Heart right ventricle (tissue), 16 donors: ENCODE measurements around the gene TMEM174. TPM values are rescaled to one million over a fixed set of nuclear protein-coding genes. Genes with fewer than 3 reads are reported as not detected.
"Not testable (repeated sequence)": the region's sequence is repeated elsewhere in the genome, so short reads cannot be mapped to it uniquely, and the experiment has no call there.

ENCODE experiments used
- ATAC-seq, 8 donors: fragments of 200-7000 bp; cut with Tn5 transposase; one replicate each; pipeline ENCODE4 v1.9.1; 2020; ENCODE audit warnings: mild to moderate bottlenecking in 8 of 8, moderate library complexity in 8 of 8, moderate number of reproducible peaks in 1 of 8
- DNase-seq, 2 donors: peaks; one replicate each; pipeline ENCODE4 v3.0.0-alpha.2; 2020
- H3K27ac ChIP-seq, 10 donors: fragments of 200-600 bp; sonication (generic) in 2 of 10; one replicate each; pipeline versions ENCODE4 v1.5.0 to v1.8.0; 2020 to 2022; ENCODE audit warnings: mild to moderate bottlenecking in 3 of 10
- H3K27me3 ChIP-seq, 7 donors: fragments of 200-600 bp; one replicate each; pipeline ENCODE4 v1.8.0; 2021 to 2022; ENCODE audit warnings: mild to moderate bottlenecking in 2 of 7
- H3K36me3 ChIP-seq, 9 donors: fragments of 200-600 bp; sonication (generic) in 1 of 9; one replicate each; pipeline versions ENCODE4 v1.5.0 to v1.8.0; 2020 to 2022; ENCODE audit warnings: mild to moderate bottlenecking in 2 of 9
- H3K4me1 ChIP-seq, 9 donors: fragments of 200-600 bp; sonication (generic) in 1 of 9; one replicate each; pipeline versions ENCODE4 v1.5.0 to v1.8.0; 2020 to 2022; ENCODE audit warnings: mild to moderate bottlenecking in 4 of 9
- H3K4me3 ChIP-seq, 10 donors: fragments of 200-600 bp; sonication (generic) in 2 of 10; one replicate each; pipeline versions ENCODE4 v1.5.0 to v1.8.0; 2020 to 2022; ENCODE audit warnings: mild to moderate bottlenecking in 7 of 10, moderate library complexity in 2 of 10
- H3K9me3 ChIP-seq, 11 donors: fragments of 200-600 bp in 10 of 11; sonication (generic) in 2 of 11; one replicate each; pipeline versions ENCODE4 v1.5.0 to v1.8.0; 2013 to 2022; ENCODE audit warnings: mild to moderate bottlenecking in 2 of 11, control low read depth in 1 of 11, moderate library complexity in 1 of 11
- CTCF ChIP-seq, 9 donors: fragments of 200-600 bp; sonication (generic) in 2 of 9; IDR thresholded peaks; one replicate each; pipeline versions ENCODE4 v1.5.0 to v1.8.0; 2021 to 2022; ENCODE audit warnings: antibody characterized with exemption in 9 of 9, mild to moderate bottlenecking in 5 of 9, moderate library complexity in 1 of 9
- WGBS, 2 donors: extraction: QIAGEN DNeasy Blood & Tissue Kit; methylation state at CpG; one replicate each; pipeline ENCODE4 v1.1.7; 2013; ENCODE audit warnings: inconsistent platforms in 1 of 2; 5-methylcytosine and 5-hydroxymethylcytosine counted together
- intact Hi-C, 10 donors: fragments of 100-400 bp; cut with DNase I; formaldehyde crosslinking; loops; one replicate each; pipeline versions ENCODE4 v1.11.1 to v1.14.2; 2022
- polyA plus RNA-seq, 2 donors: library from polyadenylated mRNA; stranded (reverse); fragments of 200-250 nt; gene quantifications; one replicate each; pipeline ENCODE4 v1.2.3, GENCODE V29; 2013
- total RNA-seq, 10 donors: library from RNA; stranded (reverse); fragmentation: NEBNext Ultra II Directional in 3 of 10; extraction: Animal tissue kit (Norgen Biotek cat#: 25700) in 3 of 10; gene quantifications; one replicate each; pipeline versions ENCODE4 v1.2.1 to v1.2.4, GENCODE V29; 2021 to 2023
- donor health status: Arrhythmogenic right ventricular cardiomyopathy.
- donor health status: ischemic (EF 13 %, LVEDD 7.1; RV severe dilation, severe dysfunction).
- donor health status: healthy with polysubstance abuse.
- donor health status: DM: no; HTN: yes; CAD: no.
- donor health status: DM: no; HTN: no; CAD: no.
- donor health status: ischemic (EF 25% LVEDD 6.9; RV normal size, moderate dysfunction).
- donor health status: ischemic (EF 25% LVEDD 5.7; RV mildly dilated, moderate dysfunction).
- donor health status: healthy.
- donor health status: DM: yes; HTN: yes; CAD: no.
- donor health status: Ischemic cardiomyopathy.
- donor health status: ischemic (EF 35%, LVEDD 5.7; RV mildly dilated, moderate dysfunction).
- donor health status: nonischemic (EF 11% LVEDD 7.7; RV severe dilation, severe dysfunction).
- donor health status: DM: yes; HTN: yes; CAD: no.
- donor health status: PGD.
- donor health status: ischemic (EF 29% LVEDD 5.4; RV normal size, mild dysfunction).
- donor health status: nonischemic (EF 23%, LVEDD 6.1; RV moderate dilation, normal function).

The TMEM174 gene
- total and polyA plus RNA-seq, 12 donors: not detected

GRCh38 chr5:73201547-73202513, 28.8 kb downstream of the TMEM174 start:
- no peaks in the 10 kb centered on the region for H3K36me3 ChIP-seq
- H3K9me3 ChIP-seq: no peaks in the 10 kb centered on the region
- peaks cover 0 to 9% (median 4%) of the 10 kb centered on the region in 9 donors for H3K4me1 ChIP-seq
- peak overlapping the region in 1 of 10 donors; percentile 8 for H3K4me3 ChIP-seq
- 27 to 29% methylated on average over 34 of the region's 34 CpGs for WGBS, 2 donors
- peaks cover 0 to 68% (median 46%) of the 10 kb centered on the region in 7 donors for H3K27me3 ChIP-seq
- ATAC-seq: peak; percentile 61 to 88 (median 76)
- DNase-seq: peak; percentile 39 to 65
- H3K27ac ChIP-seq: no peak overlapping the region
- TF ChIP-seq CTCF (IDR thresholded peaks at IDR 0.05): peak; percentile 32 to 77 (median 70)
- intact Hi-C loops: loop anchor here in 3 of 10 donors (5.0 to 10.0 kb wide), 2 partner anchors 120 to 277 kb away; no protein-coding TSS in a partner anchor

- Histone ChIP-seq H3K9me3 (peaks cover 0 to 10% (median 0%) of the 10 kb centered on the region in 11 donors), H3K36me3 (no peaks in the 10 kb centered on the region), H3K27ac (no peak overlapping the region), H3K4me3 (no peak overlapping the region), H3K27me3 (peaks cover 0 to 74% (median 66%) of the 10 kb centered on the region in 7 donors), H3K4me1 (peaks cover 0 to 9% (median 4%) of the 10 kb centered on the region in 9 donors)
- WGBS, 2 donors: 48 to 61% methylated on average over 3 of the region's 3 CpGs
- ATAC-seq (no peak), DNase-seq (no peak)
- intact Hi-C loops: loop anchor here in 3 of 10 donors (5.0 to 10.0 kb wide), 2 partner anchors 122 to 280 kb away; no protein-coding TSS in a partner anchor
- TF ChIP-seq CTCF (IDR thresholded peaks at IDR 0.05): no peak
Observed at GRCh38 chr5:73204332-73204731, 31.3 kb downstream of the TMEM174 start.

- H3K4me1 ChIP-seq: peaks cover 0 to 9% (median 4%) of the 10 kb centered on the region in 9 donors
- 89 to 93% methylated on average over 5 of the region's 5 CpGs for WGBS, 2 donors
- H3K4me3 ChIP-seq: no peak overlapping the region
- peaks cover 0 to 14% (median 0%) of the 10 kb centered on the region in 11 donors for H3K9me3 ChIP-seq
- ATAC-seq: no peak
- intact Hi-C loops: loop anchor here in 3 of 10 donors (5.0 to 10.0 kb wide), 2 partner anchors 122 to 280 kb away; no protein-coding TSS in a partner anchor
- peaks cover 0 to 77% (median 70%) of the 10 kb centered on the region in 7 donors for H3K27me3 ChIP-seq
- DNase-seq: no peak
- no peak for TF ChIP-seq CTCF (IDR thresholded peaks at IDR 0.05)
- H3K27ac ChIP-seq: no peak overlapping the region
- H3K36me3 ChIP-seq: no peaks in the 10 kb centered on the region
Observed at GRCh38 chr5:73204733-73205132, 31.7 kb downstream of the TMEM174 start.

- peaks cover 0 to 9% (median 4%) of the 10 kb centered on the region in 9 donors for H3K4me1 ChIP-seq
- H3K36me3 ChIP-seq: no peaks in the 10 kb centered on the region
- intact Hi-C loops: loop anchor here in 1 of 10 donors (10.0 kb wide), 1 partner anchor 281 kb away; no protein-coding TSS in a partner anchor
- H3K27ac ChIP-seq: no peak overlapping the region
- peaks cover 0 to 83% (median 71%) of the 10 kb centered on the region in 7 donors for H3K27me3 ChIP-seq
- no peak overlapping the region for H3K4me3 ChIP-seq
- ATAC-seq: no peak
- no peak for DNase-seq
- no peak for TF ChIP-seq CTCF (IDR thresholded peaks at IDR 0.05)
- H3K9me3 ChIP-seq: peaks cover 0 to 18% (median 0%) of the 10 kb centered on the region in 11 donors
- 80 to 81% methylated on average over 3 of the region's 3 CpGs for WGBS, 2 donors
Observed at GRCh38 chr5:73205305-73205704, 32.3 kb downstream of the TMEM174 start.

- DNase-seq, H3K4me3 ChIP-seq, H3K36me3 ChIP-seq, H3K27ac ChIP-seq, ATAC-seq, H3K4me1 ChIP-seq: not testable (repeated sequence)
- H3K27me3 ChIP-seq: peaks cover 0 to 95% (median 78%) of the 10 kb centered on the region in 7 donors
- 41 to 56% methylated on average over 4 of the region's 4 CpGs for WGBS, 2 donors
- peaks cover 0 to 26% (median 0%) of the 10 kb centered on the region in 11 donors for H3K9me3 ChIP-seq
- intact Hi-C loops: loop anchor here in 1 of 10 donors (10.0 kb wide), 1 partner anchor 282 kb away; no protein-coding TSS in a partner anchor
Observed at GRCh38 chr5:73207239-73207638, 34.2 kb downstream of the TMEM174 start.

GRCh38 chr5:73209075-73209474, 36.1 kb downstream of the TMEM174 start:
- Histone ChIP-seq H3K9me3 (peaks cover 0 to 30% (median 0%) of the 10 kb centered on the region in 11 donors), H3K27me3 (peaks cover 0 to 99% (median 79%) of the 10 kb centered on the region in 7 donors)
- H3K4me1 ChIP-seq, ATAC-seq, H3K36me3 ChIP-seq, H3K27ac ChIP-seq, H3K4me3 ChIP-seq, DNase-seq: not testable (repeated sequence)
- intact Hi-C loops: loop anchor here in 1 of 10 donors (10.0 kb wide), 1 partner anchor 284 kb away; no protein-coding TSS in a partner anchor
